ENCODE data around the gene COL4A2. TPM values are rescaled to one million over a fixed set of nuclear protein-coding genes. Genes with fewer than 3 reads are reported as not detected.

COL4A2 gene
- total RNA-seq, 1 donor from 2014 or later, result 1,556 TPM

DNA sequence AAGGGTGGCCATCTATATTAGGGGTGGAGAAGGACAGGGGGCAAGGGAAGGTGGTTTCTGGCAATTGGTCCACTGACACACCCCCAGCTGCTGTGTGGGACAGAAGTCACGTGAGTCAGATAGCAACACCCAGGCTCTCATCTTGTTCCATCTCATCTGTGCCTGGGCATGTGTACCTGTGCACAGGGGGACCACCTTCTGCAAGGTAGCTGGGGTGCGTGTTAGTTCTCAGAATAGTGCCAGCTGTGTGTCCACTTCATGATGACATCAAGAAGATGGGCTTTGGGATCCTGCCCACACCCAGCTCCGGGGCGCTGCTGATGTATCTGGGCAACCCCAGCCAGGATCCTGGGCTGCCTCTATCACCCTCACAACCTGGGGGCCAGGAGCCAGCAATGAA lies 38.6 kb downstream of the COL4A2 start:
- Mint-ChIP-seq H3K36me3 (ENCODE audit: low read depth, unreplicated experiment) (peaks cover 47% of the 10 kb centered on the region), H3K9me3 (ENCODE audit: unreplicated experiment) (no peaks in the 10 kb centered on the region), H3K4me1 (ENCODE audit: unreplicated experiment) (peaks cover 95% of the 10 kb centered on the region), H3K27ac (ENCODE audit: unreplicated experiment) (no peak overlapping the region), H3K27me3 (ENCODE audit: unreplicated experiment) (peaks cover 16% of the 10 kb centered on the region), H3K4me3 (ENCODE audit: unreplicated experiment) (peak overlapping the region; percentile 4)
- DNase-seq (ENCODE audit: low spot score), result no peak
- TF ChIP-seq, protein P1, sequence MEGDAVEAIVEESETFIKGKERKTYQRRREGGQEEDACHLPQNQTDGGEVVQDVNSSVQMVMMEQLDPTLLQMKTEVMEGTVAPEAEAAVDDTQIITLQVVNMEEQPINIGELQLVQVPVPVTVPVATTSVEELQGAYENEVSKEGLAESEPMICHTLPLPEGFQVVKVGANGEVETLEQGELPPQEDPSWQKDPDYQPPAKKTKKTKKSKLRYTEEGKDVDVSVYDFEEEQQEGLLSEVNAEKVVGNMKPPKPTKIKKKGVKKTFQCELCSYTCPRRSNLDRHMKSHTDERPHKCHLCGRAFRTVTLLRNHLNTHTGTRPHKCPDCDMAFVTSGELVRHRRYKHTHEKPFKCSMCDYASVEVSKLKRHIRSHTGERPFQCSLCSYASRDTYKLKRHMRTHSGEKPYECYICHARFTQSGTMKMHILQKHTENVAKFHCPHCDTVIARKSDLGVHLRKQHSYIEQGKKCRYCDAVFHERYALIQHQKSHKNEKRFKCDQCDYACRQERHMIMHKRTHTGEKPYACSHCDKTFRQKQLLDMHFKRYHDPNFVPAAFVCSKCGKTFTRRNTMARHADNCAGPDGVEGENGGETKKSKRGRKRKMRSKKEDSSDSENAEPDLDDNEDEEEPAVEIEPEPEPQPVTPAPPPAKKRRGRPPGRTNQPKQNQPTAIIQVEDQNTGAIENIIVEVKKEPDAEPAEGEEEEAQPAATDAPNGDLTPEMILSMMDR (IDR thresholded peaks at IDR 0.05; ENCODE audit: unreplicated experiment), result no peak

DNA sequence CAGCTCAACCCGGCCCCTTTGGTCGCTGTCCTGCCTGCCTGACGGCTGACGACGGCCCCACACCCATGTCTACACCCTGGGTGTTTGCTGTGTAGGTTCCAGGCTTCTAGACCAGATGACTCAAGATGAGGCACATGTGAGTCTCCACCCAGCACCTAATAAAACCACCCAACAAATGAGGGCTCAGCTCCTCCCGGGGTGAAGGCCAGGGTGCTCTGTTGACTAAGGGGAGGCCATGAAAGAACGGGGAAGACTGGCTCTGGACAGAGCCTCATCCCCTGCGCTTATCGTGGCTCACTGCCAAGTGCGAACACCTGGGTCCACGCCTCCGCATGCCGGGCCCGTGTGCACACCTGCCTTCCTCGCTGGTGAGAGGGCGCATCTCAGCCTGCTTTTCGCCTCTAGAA lies 39.6 kb downstream of the COL4A2 start:
- H3K36me3 Mint-ChIP-seq (ENCODE audit: low read depth, unreplicated experiment), result peaks cover 54% of the 10 kb centered on the region
- no peak overlapping the region for H3K27ac Mint-ChIP-seq (ENCODE audit: unreplicated experiment)
- no peak for DNase-seq (ENCODE audit: low spot score)
- TF ChIP-seq, protein P1 (IDR thresholded peaks at IDR 0.05; ENCODE audit: unreplicated experiment), result no peak
- H3K4me3 Mint-ChIP-seq (ENCODE audit: unreplicated experiment), result no peak overlapping the region
- H3K9me3 Mint-ChIP-seq (ENCODE audit: unreplicated experiment), result no peaks in the 10 kb centered on the region
- peaks cover 10% of the 10 kb centered on the region for H3K27me3 Mint-ChIP-seq (ENCODE audit: unreplicated experiment)
- peaks cover 95% of the 10 kb centered on the region for H3K4me1 Mint-ChIP-seq (ENCODE audit: unreplicated experiment)

DNA sequence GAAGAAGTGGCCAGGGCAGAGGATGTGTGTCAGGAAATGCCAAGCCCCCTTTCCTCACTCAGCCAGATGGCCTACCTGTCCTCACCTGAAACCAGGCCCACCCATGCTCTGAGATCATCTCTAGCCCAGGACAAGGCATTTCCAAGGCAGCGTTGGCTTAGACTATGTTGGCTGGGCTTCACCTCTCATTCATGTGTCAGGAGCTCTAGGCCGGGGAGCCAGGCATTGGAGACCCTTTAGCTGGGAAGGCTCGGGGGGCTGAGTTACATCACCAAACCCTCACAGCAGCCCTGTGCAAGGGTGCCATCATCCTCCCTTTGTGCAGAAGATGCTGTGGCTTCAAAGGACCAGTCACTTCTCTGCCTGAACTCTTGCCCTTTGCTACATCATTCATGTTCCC lies 40.0 kb downstream of the COL4A2 start:
- no peak for DNase-seq (ENCODE audit: low spot score)
- H3K36me3 Mint-ChIP-seq (ENCODE audit: low read depth, unreplicated experiment), result peaks cover 54% of the 10 kb centered on the region
- TF ChIP-seq, protein P1 (IDR thresholded peaks at IDR 0.05; ENCODE audit: unreplicated experiment), result no peak
- peak overlapping the region; percentile 71 for H3K4me3 Mint-ChIP-seq (ENCODE audit: unreplicated experiment)
- no peaks in the 10 kb centered on the region for H3K9me3 Mint-ChIP-seq (ENCODE audit: unreplicated experiment)
- H3K27me3 Mint-ChIP-seq (ENCODE audit: unreplicated experiment), result peaks cover 14% of the 10 kb centered on the region
- H3K27ac Mint-ChIP-seq (ENCODE audit: unreplicated experiment), result peak overlapping the region; percentile 83
- H3K4me1 Mint-ChIP-seq (ENCODE audit: unreplicated experiment), result peaks cover 95% of the 10 kb centered on the region

DNA sequence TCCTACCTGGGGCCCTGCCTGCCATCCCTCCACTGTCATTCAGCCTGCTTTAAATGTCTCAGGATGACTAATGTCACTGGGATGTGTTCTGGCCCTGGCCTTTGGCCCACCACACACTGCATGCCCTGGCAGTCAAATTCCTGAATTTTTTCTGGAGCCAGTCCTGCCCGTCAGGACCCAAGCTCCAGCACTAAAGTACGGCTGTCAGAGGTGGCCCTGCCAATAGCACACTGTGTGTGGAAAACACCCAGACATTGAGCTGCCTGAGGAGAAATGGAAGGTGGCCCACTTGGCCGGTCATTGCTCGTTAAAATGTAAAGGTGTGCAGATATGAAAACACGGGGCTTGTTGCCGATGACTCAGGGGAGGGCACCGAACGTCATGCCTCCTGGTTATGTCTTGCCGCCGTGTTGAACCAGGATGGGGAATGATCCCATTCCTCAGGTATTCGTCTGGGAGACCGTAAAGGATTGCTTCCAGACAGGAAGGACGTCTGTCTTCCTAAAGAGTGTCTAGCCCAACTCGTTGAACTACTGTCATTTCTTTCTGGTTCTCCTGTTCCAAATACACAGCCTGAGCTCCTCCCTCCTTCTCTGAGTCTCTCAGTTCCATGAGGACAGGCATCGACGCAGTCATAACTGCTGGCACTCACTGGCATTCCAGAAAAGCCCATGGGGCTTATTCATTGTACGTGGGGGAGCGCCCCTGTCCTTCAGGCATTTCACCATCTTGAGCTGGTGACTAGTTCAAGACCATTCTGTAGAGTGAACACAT lies 40.6 kb downstream of the COL4A2 start:
- H3K27ac Mint-ChIP-seq (ENCODE audit: unreplicated experiment), result peak overlapping the region; percentile 83
- TF ChIP-seq, protein P1 (IDR thresholded peaks at IDR 0.05; ENCODE audit: unreplicated experiment), result no peak
- peak overlapping the region; percentile 71 for H3K4me3 Mint-ChIP-seq (ENCODE audit: unreplicated experiment)

More for the DNA sequence above, 40.6 kb downstream of the COL4A2 start:
- Mint-ChIP-seq H3K9me3 (ENCODE audit: unreplicated experiment) (no peaks in the 10 kb centered on the region), H3K36me3 (ENCODE audit: low read depth, unreplicated experiment) (peaks cover 57% of the 10 kb centered on the region), H3K4me1 (ENCODE audit: unreplicated experiment) (peaks cover 95% of the 10 kb centered on the region), H3K27me3 (ENCODE audit: unreplicated experiment) (peaks cover 14% of the 10 kb centered on the region)
- DNase-seq (ENCODE audit: low spot score), result no peak
